DND-41 (cell line): ENCODE data around the gene MORN5.

Source experiments
- EZH2 ChIP-seq: IDR thresholded peaks from 3 replicates; pipeline ENCODE4 v1.6.1; 2012; ENCODE audit warnings: borderline replicate concordance, low read depth, mild to moderate bottlenecking, moderate library complexity, low read length, inconsistent platforms; ENCODE audit not compliant: severe bottlenecking
- TF ChIP-seq, protein P1 (sequence below): IDR thresholded peaks from 2 replicates; pipeline ENCODE4 v1.5.1; 2012; ENCODE audit warnings: borderline replicate concordance, low read length, moderate library complexity, mild to moderate bottlenecking; ENCODE audit not compliant: poor library complexity, severe bottlenecking; ENCODE audit errors: extremely low read depth

DNA sequence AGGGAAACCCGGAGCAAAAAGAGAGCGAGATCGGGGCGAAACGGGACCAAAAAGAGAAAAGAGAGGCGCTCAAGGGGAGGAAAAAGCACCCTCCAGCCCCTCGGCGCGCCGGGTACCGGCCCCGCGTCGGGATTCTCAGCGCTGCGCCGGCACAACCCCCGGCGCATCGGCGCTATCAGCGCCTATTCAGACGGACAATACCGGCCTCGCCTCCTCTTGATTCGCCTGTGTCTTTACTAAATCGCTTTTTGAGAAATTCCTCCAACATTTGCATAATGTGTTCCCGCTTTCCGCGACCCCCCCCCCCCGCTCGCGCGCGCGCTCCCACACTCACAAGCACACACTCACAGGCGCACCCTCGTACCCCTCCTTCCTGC lies 68.5 kb downstream of the MORN5 start:
- TF ChIP-seq, protein P1, sequence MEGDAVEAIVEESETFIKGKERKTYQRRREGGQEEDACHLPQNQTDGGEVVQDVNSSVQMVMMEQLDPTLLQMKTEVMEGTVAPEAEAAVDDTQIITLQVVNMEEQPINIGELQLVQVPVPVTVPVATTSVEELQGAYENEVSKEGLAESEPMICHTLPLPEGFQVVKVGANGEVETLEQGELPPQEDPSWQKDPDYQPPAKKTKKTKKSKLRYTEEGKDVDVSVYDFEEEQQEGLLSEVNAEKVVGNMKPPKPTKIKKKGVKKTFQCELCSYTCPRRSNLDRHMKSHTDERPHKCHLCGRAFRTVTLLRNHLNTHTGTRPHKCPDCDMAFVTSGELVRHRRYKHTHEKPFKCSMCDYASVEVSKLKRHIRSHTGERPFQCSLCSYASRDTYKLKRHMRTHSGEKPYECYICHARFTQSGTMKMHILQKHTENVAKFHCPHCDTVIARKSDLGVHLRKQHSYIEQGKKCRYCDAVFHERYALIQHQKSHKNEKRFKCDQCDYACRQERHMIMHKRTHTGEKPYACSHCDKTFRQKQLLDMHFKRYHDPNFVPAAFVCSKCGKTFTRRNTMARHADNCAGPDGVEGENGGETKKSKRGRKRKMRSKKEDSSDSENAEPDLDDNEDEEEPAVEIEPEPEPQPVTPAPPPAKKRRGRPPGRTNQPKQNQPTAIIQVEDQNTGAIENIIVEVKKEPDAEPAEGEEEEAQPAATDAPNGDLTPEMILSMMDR: no peak
- no peak for TF ChIP-seq EZH2
